Activated naive CD8-positive, alpha-beta T cell treated with anti-CD3 and anti-CD28 coated beads, Interleukin-2, amount 10 ng/mL, durations not matched to agents 7 days and 5 days (primary cell): ENCODE measurements around the gene HLA-E. TPM values are rescaled to one million over a fixed set of nuclear protein-coding genes. Genes with fewer than 3 reads are reported as not detected.
A peak's percentile ranks its signal among the peaks of the same experiment; 100 is the strongest.

Experiments
- ATAC-seq: fragments of 150-1000 bp; cut with Tn5 transposase; one replicate; pipeline ENCODE4 v1.10.0; 2021; ENCODE audit warnings: low read depth, moderate library complexity
- POLR2A ChIA-PET: fragments of 350-600 bp; sonication (Branson Sonifier 250); formaldehyde crosslinking; loops from one replicate; lab custom pipeline; 2021; ENCODE audit warnings: antibody characterized with exemption; lab: Charles Lee
- DNase-seq: peaks from one replicate; pipeline ENCODE4 v3.0.0; 2021
- H3K27ac Mint-ChIP-seq: one replicate; pipeline ENCODE4 v1.8.0; 2022; ENCODE audit warnings: mild to moderate bottlenecking, mixed read lengths
- H3K27me3 Mint-ChIP-seq: one replicate; pipeline ENCODE4 v1.8.0; 2022; ENCODE audit warnings: mild to moderate bottlenecking, moderate library complexity, mixed read lengths
- H3K36me3 Mint-ChIP-seq: one replicate; pipeline ENCODE4 v1.8.0; 2021; ENCODE audit warnings: mild to moderate bottlenecking, mixed read lengths
- H3K4me1 Mint-ChIP-seq: one replicate; pipeline ENCODE4 v1.8.0; 2021; ENCODE audit warnings: mixed read lengths
- H3K4me3 Mint-ChIP-seq: one replicate; pipeline ENCODE4 v1.8.0; 2022; ENCODE audit warnings: mild to moderate bottlenecking, moderate library complexity, mixed read lengths
- H3K9me3 Mint-ChIP-seq: one replicate; pipeline ENCODE4 v1.8.0; 2021; ENCODE audit warnings: mixed read lengths
- total RNA-seq, 2 experiments: library from RNA; stranded (reverse); gene quantifications; one replicate each; pipeline ENCODE4 v1.2.3, GENCODE V29; 2021

Gene HLA-E
- 100 to 1,000 TPM; 957 to 962 TPM for total RNA-seq

- POLR2A ChIA-PET: interaction anchor here (1.0 to 8.4 kb wide), 12 partner anchors 16 to 228 kb away, joined by 3 to 286 read pairs (median 9); partner anchors contain the start of genes ABCF1, MDC1, MRPS18B and PPP1R10
- H3K4me1 Mint-ChIP-seq: peaks cover 41% of the 10 kb centered on the region
- peaks cover 46% of the 10 kb centered on the region for H3K36me3 Mint-ChIP-seq
- H3K4me3 Mint-ChIP-seq: peak within 1 kb of the TSS; percentile 99
- no peaks in the 10 kb centered on the region for H3K27me3 Mint-ChIP-seq
- H3K9me3 Mint-ChIP-seq: peaks cover 1% of the 10 kb centered on the region
- DNase-seq (peak; percentile 81), ATAC-seq (peak; percentile 80)
- H3K27ac Mint-ChIP-seq: peak within 1 kb of the TSS; percentile 99
These were observed at the start of gene HLA-E for GRCh38 chr6:30489081-30490025. TSS of gene HLA-E (plus strand) at chr6:30489509. CDS start at chr6:30489532, 23 bp downstream.

DNA sequence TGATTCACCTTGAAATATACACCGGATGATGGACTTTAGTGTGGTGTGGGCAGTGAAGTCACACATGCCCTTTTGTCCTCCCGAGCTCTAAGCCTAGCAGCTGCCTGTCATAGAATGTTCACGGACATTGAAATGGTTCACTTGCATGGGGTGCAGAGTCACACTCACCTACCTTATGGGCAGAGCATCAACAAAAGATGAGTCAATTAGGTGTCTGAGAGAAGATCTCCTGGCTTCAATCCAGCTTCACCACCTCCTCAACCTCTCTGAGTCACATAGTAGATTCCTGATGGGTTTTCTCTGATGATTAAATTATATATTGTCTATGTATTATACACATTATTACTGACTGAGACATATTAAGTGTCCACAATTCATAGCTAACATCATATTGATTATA is 48.1 kb upstream of the HLA-E start:
- POLR2A ChIA-PET: no interaction called here
- ATAC-seq (no peak), DNase-seq (no peak)
- Mint-ChIP-seq H3K4me1 (no peaks in the 10 kb centered on the region), H3K9me3 (no peaks in the 10 kb centered on the region), H3K4me3 (no peak overlapping the region), H3K36me3 (no peaks in the 10 kb centered on the region), H3K27me3 (peaks cover 93% of the 10 kb centered on the region), H3K27ac (no peak overlapping the region)

DNA sequence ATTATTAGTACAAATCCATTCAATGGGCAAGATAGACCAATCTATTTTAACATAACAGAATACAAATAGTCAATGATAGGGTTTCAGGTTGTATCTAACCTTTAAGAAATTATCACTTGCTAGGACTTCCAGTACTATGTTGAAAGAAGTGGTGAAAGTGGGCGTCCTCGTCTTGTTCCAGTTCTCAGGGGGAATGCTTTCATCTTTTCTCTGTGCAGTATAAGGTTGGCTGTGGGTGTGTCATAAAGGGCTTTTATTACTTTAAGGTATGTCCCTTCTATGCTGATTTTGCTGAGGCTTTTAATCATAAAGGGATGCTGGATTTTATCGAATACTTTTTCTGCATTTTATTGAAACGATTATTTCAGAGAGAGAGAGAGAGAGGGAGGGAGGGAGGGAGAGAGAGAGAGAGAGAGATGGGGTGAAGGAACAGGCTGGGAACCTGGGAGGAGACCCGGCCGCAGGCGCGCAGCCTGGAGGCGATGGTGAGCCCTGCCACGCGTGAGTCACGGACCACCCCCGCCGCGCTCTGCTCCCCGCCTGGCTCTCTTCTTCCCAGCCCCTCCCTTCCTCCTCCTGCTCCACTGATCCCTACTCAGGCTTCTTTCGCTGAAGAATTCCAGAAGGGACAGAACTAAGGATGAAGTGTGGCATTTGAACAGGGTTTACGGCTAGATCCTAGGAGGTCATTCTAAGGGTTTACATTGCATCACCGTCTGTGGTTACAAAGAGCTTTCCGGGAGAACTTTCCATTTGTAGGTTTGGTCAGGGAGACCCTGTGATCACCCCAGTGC is 45.5 kb upstream of the HLA-E start:
- no peaks in the 10 kb centered on the region for H3K36me3 Mint-ChIP-seq
- no peaks in the 10 kb centered on the region for H3K4me1 Mint-ChIP-seq
- no peak for DNase-seq
- no peaks in the 10 kb centered on the region for H3K9me3 Mint-ChIP-seq
- no peak overlapping the region for H3K4me3 Mint-ChIP-seq
- POLR2A ChIA-PET: no interaction called here
- peaks cover 97% of the 10 kb centered on the region for H3K27me3 Mint-ChIP-seq
- H3K27ac Mint-ChIP-seq: no peak overlapping the region
- no peak for ATAC-seq

GRCh38 chr6:30444451-30444742 is 44.9 kb upstream of the HLA-E start:
- ATAC-seq (no peak), DNase-seq (no peak)
- H3K9me3 Mint-ChIP-seq: no peaks in the 10 kb centered on the region
- POLR2A ChIA-PET: no interaction called here
- no peak overlapping the region for H3K27ac Mint-ChIP-seq
- no peaks in the 10 kb centered on the region for H3K36me3 Mint-ChIP-seq
- no peak overlapping the region for H3K4me3 Mint-ChIP-seq
- peaks cover 97% of the 10 kb centered on the region for H3K27me3 Mint-ChIP-seq
- H3K4me1 Mint-ChIP-seq: no peaks in the 10 kb centered on the region

- no peaks in the 10 kb centered on the region for H3K9me3 Mint-ChIP-seq
- ATAC-seq: no peak
- H3K27me3 Mint-ChIP-seq: peaks cover 95% of the 10 kb centered on the region
- DNase-seq: no peak
- H3K4me3 Mint-ChIP-seq: no peak overlapping the region
- H3K36me3 Mint-ChIP-seq: no peaks in the 10 kb centered on the region
- POLR2A ChIA-PET: no interaction called here
- peaks cover 5% of the 10 kb centered on the region for H3K4me1 Mint-ChIP-seq
- H3K27ac Mint-ChIP-seq: no peak overlapping the region
These were observed 43.0 kb upstream of the HLA-E start for GRCh38 chr6:30446259-30446658.

DNA sequence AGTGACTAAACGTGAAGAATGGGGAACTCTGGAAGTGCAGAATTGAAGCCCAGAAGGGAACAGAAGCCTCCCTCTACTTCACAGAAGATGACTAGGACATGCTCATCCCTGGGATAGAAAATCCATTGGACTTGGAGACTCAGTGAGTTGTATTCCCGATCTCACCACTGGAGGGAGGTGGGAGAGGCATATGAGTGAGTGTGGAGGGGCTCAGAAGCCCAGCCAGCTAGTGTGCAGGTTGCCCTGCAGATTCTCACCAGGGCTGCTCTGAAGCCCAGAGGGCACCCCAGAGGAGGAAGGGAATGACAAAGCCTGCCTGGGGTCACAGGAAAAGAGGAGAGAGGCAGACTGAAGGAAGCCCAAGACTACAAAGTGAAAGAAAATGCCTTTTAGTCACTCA is 42.1 kb upstream of the HLA-E start:
- ATAC-seq: no peak
- Mint-ChIP-seq H3K36me3 (no peaks in the 10 kb centered on the region), H3K4me3 (no peak overlapping the region), H3K27ac (no peak overlapping the region), H3K9me3 (no peaks in the 10 kb centered on the region), H3K4me1 (peaks cover 10% of the 10 kb centered on the region), H3K27me3 (peaks cover 95% of the 10 kb centered on the region)
- DNase-seq: no peak
- POLR2A ChIA-PET: no interaction called here

- H3K27me3 Mint-ChIP-seq: peaks cover 92% of the 10 kb centered on the region
- H3K4me1 Mint-ChIP-seq: peaks cover 16% of the 10 kb centered on the region
- no peaks in the 10 kb centered on the region for H3K36me3 Mint-ChIP-seq
- no peak overlapping the region for H3K27ac Mint-ChIP-seq
- ATAC-seq (peak; percentile 29), DNase-seq (no peak)
- H3K9me3 Mint-ChIP-seq: no peaks in the 10 kb centered on the region
- POLR2A ChIA-PET: interaction anchor here (1.1 to 1.3 kb wide), 2 partner anchors 16 to 238 kb away, joined by 4 to 5 read pairs; partner anchors contain the start of gene TRIM26
- H3K4me3 Mint-ChIP-seq: peak overlapping the region; percentile 47
These were observed 38.8 kb upstream of the HLA-E start for GRCh38 chr6:30450548-30450908.

- DNase-seq (peak; percentile 60), ATAC-seq (peak; percentile 63)
- H3K4me1 Mint-ChIP-seq: peaks cover 16% of the 10 kb centered on the region
- no peak overlapping the region for H3K27ac Mint-ChIP-seq
- H3K4me3 Mint-ChIP-seq: peak overlapping the region; percentile 47
- no peaks in the 10 kb centered on the region for H3K36me3 Mint-ChIP-seq
- H3K27me3 Mint-ChIP-seq: peaks cover 92% of the 10 kb centered on the region
- H3K9me3 Mint-ChIP-seq: no peaks in the 10 kb centered on the region
- POLR2A ChIA-PET: interaction anchor here (0.6 to 1.3 kb wide), 3 partner anchors 15 to 756 kb away, joined by 3 to 5 read pairs (median 4); partner anchors contain the start of gene TRIM26
These were observed 38.1 kb upstream of the HLA-E start for GRCh38 chr6:30450909-30451841.

GRCh38 chr6:30452736-30453507 is 36.4 kb upstream of the HLA-E start:
- no peaks in the 10 kb centered on the region for H3K9me3 Mint-ChIP-seq

GRCh38 chr6:30453508-30454116 is 35.7 kb upstream of the HLA-E start:
- ATAC-seq (peak; percentile 83), DNase-seq (peak; percentile 93)
- Mint-ChIP-seq H3K4me3 (peak overlapping the region; percentile 8), H3K27ac (no peak overlapping the region), H3K9me3 (peaks cover under 1% of the 10 kb centered on the region), H3K27me3 (peaks cover 91% of the 10 kb centered on the region), H3K4me1 (peaks cover 16% of the 10 kb centered on the region), H3K36me3 (no peaks in the 10 kb centered on the region)
- POLR2A ChIA-PET: interaction anchor here (0.6 to 1.0 kb wide), 3 partner anchors 10 to 40 kb away, joined by 3 to 4 read pairs (median 4); no protein-coding TSS in a partner anchor

More at GRCh38 chr6:30452736-30453507, 36.4 kb upstream of the HLA-E start:
- H3K4me3 Mint-ChIP-seq: no peak overlapping the region
- H3K36me3 Mint-ChIP-seq: no peaks in the 10 kb centered on the region
- DNase-seq (no peak), ATAC-seq (no peak)
- POLR2A ChIA-PET: interaction anchor here (0.6 to 1.0 kb wide), 3 partner anchors 11 to 41 kb away, joined by 3 to 4 read pairs (median 4); no protein-coding TSS in a partner anchor
- no peak overlapping the region for H3K27ac Mint-ChIP-seq
- H3K4me1 Mint-ChIP-seq: peaks cover 16% of the 10 kb centered on the region
- H3K27me3 Mint-ChIP-seq: peaks cover 91% of the 10 kb centered on the region

GRCh38 chr6:30459145-30459544 is 30.2 kb upstream of the HLA-E start:
- H3K4me1 Mint-ChIP-seq: peaks cover 8% of the 10 kb centered on the region
- no peak overlapping the region for H3K4me3 Mint-ChIP-seq
- no peak for DNase-seq
- H3K27ac Mint-ChIP-seq: no peak overlapping the region
- H3K9me3 Mint-ChIP-seq: peaks cover 15% of the 10 kb centered on the region
- H3K36me3 Mint-ChIP-seq: peaks cover 4% of the 10 kb centered on the region
- no peak for ATAC-seq
- POLR2A ChIA-PET: no interaction called here
- H3K27me3 Mint-ChIP-seq: peaks cover 96% of the 10 kb centered on the region

- Mint-ChIP-seq H3K4me3 (no peak overlapping the region), H3K36me3 (peaks cover 4% of the 10 kb centered on the region), H3K27ac (no peak overlapping the region), H3K4me1 (peaks cover 9% of the 10 kb centered on the region), H3K9me3 (peaks cover 15% of the 10 kb centered on the region), H3K27me3 (peaks cover 96% of the 10 kb centered on the region)
- DNase-seq: no peak
- POLR2A ChIA-PET: no interaction called here
- no peak for ATAC-seq
These were observed 28.3 kb upstream of the HLA-E start for GRCh38 chr6:30461055-30461454.
